CD4-positive, alpha-beta T cell treated with Interleukin-6 at 100 ng/mL for 8 hours (primary cell): ENCODE data around the gene NEURL1B.
A peak's percentile ranks its signal among the peaks of the same experiment; 100 is the strongest.

Source experiments
- DNase-seq: peaks from one replicate; pipeline ENCODE4 v3.0.0-alpha.2; 2020; ENCODE audit warnings: mixed read lengths, low spot score

NEURL1B gene

GRCh38 chr5:172678902-172679301 lies 37.8 kb downstream of the NEURL1B start:
- no peak for DNase-seq

- DNase-seq: no peak
These were observed 38.7 kb downstream of the NEURL1B start for GRCh38 chr5:172679628-172680212.

DNA sequence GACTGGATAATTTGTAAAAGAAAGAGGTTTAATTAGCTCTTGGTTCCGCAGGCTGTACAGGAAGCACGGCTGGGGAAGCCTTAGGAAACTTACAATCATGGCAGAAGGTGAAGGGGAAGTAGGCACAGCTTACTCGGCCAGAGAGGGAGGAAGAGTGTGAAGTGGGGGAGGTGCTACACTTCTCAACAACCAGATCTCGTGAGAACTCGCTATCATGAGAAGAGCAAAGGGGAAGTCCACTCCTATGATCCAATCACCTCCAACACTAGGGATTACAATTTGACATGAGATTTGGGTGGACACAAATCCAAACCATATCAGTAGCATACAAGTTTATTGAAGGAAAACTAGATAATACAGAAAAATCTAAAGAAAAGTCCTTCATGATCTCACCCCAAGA lies 39.9 kb downstream of the NEURL1B start:
- no peak for DNase-seq

DNA sequence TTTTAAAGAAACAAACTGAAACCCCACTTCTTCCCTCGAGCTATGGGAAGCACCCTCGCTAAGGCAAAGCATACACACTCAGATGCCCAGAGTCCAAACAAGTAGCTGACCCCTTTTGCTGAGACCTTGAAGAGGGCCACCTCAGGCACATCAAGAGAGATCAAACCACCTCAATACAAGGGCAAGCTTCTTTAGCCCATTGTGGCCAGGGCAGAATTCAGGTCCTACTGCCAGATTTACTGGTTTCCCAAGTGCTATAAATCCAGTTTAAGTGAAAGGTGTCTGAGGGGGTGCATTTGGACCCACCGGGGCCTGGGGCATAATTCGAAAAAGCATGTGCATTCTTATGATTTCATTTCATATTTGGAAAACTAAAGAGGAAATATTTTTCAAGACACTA lies 40.4 kb downstream of the NEURL1B start:
- DNase-seq: no peak

DNA sequence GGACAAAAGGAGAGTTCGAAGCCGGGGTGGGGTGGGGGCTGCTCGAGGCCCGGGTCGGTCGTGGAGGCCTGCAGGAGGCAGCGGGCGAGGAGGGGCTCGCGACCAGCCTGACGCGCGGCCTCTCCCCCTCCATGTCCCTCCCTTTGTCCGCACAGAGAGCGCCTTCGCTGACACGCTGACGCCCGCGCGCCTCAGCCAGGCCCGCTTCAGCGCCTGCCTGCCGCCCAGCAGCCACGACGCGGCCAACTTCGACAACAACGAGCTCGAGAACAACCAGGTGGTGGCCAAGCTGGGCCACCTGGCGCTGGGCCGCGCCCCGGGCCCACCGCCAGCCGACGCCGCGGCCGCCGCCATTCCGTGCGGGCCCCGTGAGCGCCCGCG lies 42.2 kb downstream of the NEURL1B start:
- no peak for DNase-seq

DNA sequence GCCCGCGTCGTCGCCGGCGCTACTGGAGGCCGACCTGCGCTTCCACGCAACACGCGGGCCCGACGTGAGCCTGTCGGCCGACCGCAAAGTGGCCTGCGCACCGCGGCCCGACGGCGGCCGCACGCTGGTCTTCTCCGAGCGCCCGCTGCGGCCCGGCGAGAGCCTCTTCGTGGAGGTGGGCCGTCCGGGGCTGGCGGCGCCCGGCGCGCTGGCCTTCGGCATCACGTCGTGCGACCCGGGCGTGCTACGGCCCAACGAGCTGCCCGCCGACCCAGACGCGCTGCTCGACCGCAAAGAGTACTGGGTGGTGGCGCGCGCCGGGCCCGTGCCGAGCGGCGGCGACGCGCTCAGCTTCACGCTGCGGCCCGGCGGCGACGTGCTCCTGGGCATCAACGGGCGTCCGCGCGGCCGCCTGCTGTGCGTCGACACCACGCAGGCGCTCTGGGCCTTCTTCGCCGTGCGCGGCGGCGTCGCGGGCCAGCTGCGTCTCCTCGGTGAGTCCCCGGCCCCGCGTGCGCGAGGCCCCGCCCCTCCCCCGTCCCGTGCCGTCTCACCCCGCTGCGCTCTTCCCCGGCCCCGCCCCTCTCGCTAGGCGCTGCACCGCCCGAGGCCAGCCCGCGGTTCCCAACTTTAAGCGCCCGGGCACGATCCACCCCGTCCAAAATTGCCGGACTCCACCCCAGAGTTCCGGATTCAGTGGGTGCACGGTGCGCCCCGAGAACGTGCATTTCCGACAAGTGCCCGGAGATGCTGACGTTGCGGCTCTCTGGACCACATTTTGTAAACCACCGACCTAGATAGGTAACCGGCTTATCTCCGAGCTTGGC lies 42.8 kb downstream of the NEURL1B start:
- peak; percentile 73 for DNase-seq

DNA sequence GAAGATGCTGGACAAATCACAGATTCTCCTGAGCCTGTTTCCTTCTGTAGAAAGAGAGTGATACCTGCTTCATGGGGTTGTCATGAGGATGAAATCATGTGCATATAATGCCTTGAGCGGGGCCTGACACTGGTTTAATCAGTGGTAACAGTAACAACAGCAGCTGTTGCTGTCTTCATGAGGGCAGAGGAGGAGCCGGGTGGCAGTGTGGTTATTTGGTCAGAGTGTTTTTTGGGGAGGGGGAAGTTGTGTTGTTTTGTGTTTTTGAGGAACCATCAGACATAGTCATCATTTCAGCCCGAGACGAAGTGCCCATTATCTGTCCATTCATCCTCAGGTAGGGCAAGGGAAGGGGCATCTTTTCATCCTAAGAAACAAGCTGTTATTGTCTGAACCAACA lies 44.0 kb downstream of the NEURL1B start:
- DNase-seq: no peak

- DNase-seq: no peak
These were observed 45.0 kb downstream of the NEURL1B start for GRCh38 chr5:172686111-172686510.

- DNase-seq: no peak
These were observed 45.7 kb downstream of the NEURL1B start for GRCh38 chr5:172686539-172687390.

GRCh38 chr5:172687940-172688339 lies 46.9 kb downstream of the NEURL1B start:
- DNase-seq: no peak

DNA sequence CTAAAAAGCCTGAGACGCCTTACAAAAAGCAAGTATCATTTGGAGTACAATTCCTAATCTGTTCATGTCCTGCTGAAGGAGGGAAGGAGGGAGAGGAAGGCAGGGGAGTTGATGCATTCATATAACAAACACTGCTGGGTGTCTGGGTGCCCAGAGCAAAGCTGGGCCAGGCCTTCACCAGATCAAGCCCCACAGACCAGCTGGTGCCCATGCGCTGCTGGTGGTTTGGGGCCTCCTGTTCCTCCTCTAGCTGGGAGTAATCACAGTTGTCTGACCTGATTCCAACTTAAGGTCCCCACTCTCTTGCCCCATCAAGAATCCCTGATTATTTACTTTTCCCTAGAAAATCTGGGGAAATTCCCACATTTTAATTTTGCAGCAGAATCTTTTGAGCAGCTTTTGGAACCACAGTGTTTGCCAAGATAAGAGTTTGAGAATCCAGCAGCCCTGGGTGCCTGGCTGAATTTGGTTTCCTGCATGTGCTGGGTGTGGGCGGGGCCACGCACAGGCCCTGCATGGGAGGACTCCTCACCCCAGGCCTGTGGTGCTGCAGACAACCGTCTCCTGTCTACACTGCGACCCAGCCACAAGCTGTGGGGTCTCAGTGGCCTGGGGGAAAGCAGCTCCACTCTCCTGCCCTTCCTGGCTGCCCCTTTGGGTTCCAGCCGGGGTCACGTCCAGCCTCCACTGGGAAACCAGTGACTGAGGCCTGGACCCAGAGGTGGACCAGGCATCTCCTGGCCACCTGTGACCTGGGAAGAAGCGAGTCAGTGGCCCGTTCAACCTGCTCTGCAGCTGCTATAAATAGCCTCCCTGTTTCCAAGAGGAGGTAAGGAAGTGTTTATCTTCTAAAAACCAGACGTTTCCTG lies 47.5 kb downstream of the NEURL1B start:
- peak; percentile 50 for DNase-seq

- DNase-seq: no peak
These were observed 48.1 kb downstream of the NEURL1B start for GRCh38 chr5:172689218-172689572.

GRCh38 chr5:172689801-172690200 lies 48.7 kb downstream of the NEURL1B start:
- DNase-seq: no peak

GRCh38 chr5:172690258-172691075 lies 49.4 kb downstream of the NEURL1B start:
- DNase-seq: no peak

DNA sequence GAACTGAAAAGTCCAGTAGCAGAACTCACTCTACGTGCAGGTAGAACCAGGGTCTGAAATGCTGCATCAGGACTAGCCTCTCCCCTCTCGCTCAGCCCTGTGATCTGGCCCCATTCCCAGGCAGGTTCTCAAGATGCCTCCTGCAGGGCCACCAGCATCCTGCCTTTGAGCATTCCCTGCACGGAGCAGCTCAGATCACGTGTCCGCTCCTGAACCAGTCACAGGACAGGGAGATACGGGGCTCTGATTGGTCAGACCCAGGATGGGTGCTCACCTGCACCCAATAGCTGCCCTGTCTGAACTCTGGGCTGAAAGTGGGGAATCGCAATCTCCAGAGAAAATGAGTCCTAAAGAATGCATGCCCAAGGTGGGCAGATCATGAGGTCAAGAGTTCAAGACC lies 50.8 kb downstream of the NEURL1B start:
- DNase-seq: no peak

- DNase-seq: no peak
These were observed 51.4 kb downstream of the NEURL1B start for GRCh38 chr5:172692451-172692850.

GRCh38 chr5:172692981-172693380 lies 51.9 kb downstream of the NEURL1B start:
- no peak for DNase-seq

DNA sequence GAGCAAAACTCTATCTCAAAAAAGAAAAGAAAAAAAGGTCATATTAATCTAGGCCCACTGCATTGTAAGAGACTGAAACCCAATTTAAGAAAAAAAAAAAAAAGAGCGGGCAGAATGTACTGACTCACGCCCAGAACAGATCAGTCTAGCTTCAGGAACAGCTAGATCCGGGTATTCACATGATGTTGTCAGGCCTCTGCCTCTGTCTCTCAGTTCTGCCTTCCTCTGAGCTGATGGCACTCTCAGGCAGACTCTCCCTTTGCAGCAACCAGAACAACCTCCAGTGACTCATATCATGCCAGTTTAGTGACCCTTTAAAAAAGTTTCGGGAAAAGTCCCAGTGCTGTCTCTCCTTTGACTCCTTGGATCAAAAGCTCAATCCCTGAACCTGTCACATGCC lies 53.0 kb downstream of the NEURL1B start:
- DNase-seq: no peak

GRCh38 chr5:172694541-172694940 lies 53.5 kb downstream of the NEURL1B start:
- DNase-seq: no peak

DNA sequence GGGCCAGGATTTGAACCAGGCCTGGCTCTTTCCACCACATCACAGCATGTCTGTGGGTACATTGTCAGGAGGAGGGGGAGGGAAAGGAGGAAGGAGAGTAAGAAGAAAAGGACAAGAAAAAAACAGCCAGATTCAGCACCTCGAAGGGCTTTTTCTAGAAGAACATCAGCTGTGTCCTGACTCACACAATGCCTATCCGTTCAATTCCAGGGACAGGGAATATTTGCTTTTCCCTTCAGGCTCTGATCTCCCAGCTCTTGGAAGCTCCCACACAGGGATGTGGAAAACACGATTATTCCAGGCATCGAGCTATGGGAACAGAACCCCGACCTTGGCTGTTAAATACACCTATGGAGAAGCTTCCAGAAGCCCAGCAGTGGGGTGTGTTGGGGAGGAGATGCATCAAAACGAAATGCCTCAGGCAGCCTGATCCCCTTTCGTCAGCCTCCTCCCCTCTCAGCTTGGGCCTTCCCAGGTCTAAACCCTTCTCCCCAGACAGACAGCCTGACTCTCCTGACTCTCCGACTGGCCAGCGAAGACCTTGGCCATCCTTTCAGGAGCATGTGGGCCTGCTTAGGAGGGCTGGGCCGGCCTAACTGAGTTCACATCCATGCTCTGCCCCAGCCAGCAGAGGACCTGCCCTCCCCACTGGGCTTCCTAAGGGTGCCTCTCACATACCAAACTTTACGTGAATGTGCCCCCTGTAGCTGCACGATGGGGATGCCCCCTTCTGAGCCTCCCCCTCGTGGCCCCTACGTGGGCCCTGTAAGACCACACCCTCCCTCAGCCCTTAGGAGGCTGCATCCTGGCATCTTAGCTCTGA lies 54.4 kb downstream of the NEURL1B start:
- no peak for DNase-seq
